RWPE2 (cell line): ENCODE measurements around the gene GRIN1.
"Not testable (repeated sequence)": the region's sequence is repeated elsewhere in the genome, so short reads cannot be mapped to it uniquely, and the experiment has no call there.

Experiments
- ATAC-seq: fragments of 200-7000 bp; cut with Tn5 transposase; 3 replicates; pipeline ENCODE4 v1.9.1; 2021; ENCODE audit warnings: low read depth
- DNase-seq: peaks from one replicate; pipeline ENCODE4 v3.0.0-alpha.2; 2020; ENCODE audit warnings: low spot score
- H3K27ac ChIP-seq: fragments of 450-650 bp; 2 replicates; pipeline ENCODE4 v1.5.1; 2017; ENCODE audit warnings: mild to moderate bottlenecking; ENCODE audit not compliant: poor library complexity, severe bottlenecking
- H3K27me3 ChIP-seq: fragments of 250-450 bp; sonication (Bioruptor Pico); 2 replicates; pipeline ENCODE4 v1.5.1; 2021; ENCODE audit warnings: mild to moderate bottlenecking, moderate library complexity; ENCODE audit not compliant: insufficient read depth, poor library complexity, severe bottlenecking
- H3K36me3 ChIP-seq: fragments of 250-450 bp; sonication (Bioruptor Pico); 2 replicates; pipeline ENCODE4 v1.5.1; 2020; ENCODE audit warnings: low read depth, mild to moderate bottlenecking, moderate library complexity
- H3K4me1 ChIP-seq: fragments of 250-450 bp; sonication (Bioruptor Pico); 2 replicates; pipeline ENCODE4 v1.5.1; 2021; ENCODE audit warnings: mild to moderate bottlenecking, moderate library complexity; ENCODE audit not compliant: insufficient read depth, poor library complexity, severe bottlenecking
- H3K4me3 ChIP-seq: fragments of 250-450 bp; sonication (Bioruptor Pico); 2 replicates; pipeline ENCODE4 v1.5.1; 2021; ENCODE audit warnings: mild to moderate bottlenecking, moderate library complexity; ENCODE audit not compliant: severe bottlenecking
- H3K9me3 ChIP-seq: fragments of 250-450 bp; sonication (Bioruptor Pico); 2 replicates; pipeline ENCODE4 v1.5.1; 2021; ENCODE audit warnings: mild to moderate bottlenecking, moderate library complexity; ENCODE audit not compliant: severe bottlenecking
- TF ChIP-seq, protein P1 (sequence below): fragments of 450-650 bp; IDR thresholded peaks from one replicate; pipeline ENCODE4 v1.5.1; 2017; ENCODE audit warnings: mild to moderate bottlenecking, moderate library complexity; ENCODE audit not compliant: poor library complexity, severe bottlenecking

The GRIN1 gene

DNA sequence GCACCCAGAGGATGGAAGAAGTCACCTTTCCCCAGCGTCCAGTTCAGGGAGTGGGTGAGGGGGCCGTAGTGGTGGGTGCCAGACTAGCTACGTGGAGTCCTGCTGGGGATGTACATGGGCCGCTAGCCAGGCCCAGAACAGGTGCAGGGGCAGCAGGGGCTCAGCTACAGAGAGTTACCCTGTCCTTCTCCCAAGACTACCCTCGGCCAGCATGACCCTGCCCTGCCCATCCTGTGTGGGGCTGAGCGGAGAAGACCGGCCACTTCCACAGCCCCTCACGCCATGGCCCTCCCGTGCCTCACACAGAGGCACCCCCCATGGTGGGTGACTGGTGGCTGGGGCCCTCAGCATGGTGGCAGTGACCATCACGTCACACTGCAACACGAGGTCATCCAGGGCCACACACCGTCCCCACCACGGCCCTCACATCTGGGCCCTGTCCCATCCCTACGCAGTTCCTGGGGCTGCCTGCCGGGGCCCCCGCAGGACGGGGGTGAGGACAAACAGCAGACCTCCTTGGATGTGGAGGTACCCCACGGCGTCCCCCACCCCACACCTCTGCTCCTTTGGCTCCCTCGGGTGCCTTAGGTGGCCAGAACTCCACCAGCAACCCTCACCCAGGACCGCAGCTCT is 23.4 kb upstream of the GRIN1 start:
- H3K27ac ChIP-seq: no peak overlapping the region
- TF ChIP-seq, protein P1, sequence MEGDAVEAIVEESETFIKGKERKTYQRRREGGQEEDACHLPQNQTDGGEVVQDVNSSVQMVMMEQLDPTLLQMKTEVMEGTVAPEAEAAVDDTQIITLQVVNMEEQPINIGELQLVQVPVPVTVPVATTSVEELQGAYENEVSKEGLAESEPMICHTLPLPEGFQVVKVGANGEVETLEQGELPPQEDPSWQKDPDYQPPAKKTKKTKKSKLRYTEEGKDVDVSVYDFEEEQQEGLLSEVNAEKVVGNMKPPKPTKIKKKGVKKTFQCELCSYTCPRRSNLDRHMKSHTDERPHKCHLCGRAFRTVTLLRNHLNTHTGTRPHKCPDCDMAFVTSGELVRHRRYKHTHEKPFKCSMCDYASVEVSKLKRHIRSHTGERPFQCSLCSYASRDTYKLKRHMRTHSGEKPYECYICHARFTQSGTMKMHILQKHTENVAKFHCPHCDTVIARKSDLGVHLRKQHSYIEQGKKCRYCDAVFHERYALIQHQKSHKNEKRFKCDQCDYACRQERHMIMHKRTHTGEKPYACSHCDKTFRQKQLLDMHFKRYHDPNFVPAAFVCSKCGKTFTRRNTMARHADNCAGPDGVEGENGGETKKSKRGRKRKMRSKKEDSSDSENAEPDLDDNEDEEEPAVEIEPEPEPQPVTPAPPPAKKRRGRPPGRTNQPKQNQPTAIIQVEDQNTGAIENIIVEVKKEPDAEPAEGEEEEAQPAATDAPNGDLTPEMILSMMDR: no peak
- H3K4me3 ChIP-seq: no peak overlapping the region
- no peak for ATAC-seq
- H3K36me3 ChIP-seq: no peaks in the 10 kb centered on the region
- no peaks in the 10 kb centered on the region for H3K27me3 ChIP-seq
- H3K9me3 ChIP-seq: no peaks in the 10 kb centered on the region
- no peaks in the 10 kb centered on the region for H3K4me1 ChIP-seq
- no peak for DNase-seq

DNA sequence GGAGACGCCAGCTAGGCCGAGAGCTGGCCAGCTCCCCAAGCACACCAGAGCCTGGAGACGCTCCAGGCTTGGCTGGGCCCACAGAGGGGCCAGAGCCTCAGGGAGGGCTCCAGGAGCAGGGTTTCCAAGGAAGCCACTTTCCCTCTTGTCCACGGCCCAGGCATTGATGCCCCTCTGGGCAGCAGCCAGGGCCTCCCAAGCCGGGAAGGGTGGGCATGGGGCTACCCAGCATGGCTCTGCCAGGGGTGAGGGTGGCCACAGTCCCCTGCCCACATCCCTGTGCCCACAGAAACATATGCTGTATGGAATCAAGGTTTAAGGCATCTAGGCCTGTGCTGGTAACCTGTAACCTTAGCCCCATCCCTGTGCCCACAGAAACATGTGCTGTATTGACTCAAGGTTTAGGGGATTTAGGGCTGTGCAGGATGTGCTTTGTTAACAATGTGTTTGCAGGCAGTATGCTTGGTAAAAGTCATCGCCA is 22.9 kb upstream of the GRIN1 start:
- no peak for ATAC-seq
- H3K27me3 ChIP-seq: no peaks in the 10 kb centered on the region
- DNase-seq: no peak

DNA sequence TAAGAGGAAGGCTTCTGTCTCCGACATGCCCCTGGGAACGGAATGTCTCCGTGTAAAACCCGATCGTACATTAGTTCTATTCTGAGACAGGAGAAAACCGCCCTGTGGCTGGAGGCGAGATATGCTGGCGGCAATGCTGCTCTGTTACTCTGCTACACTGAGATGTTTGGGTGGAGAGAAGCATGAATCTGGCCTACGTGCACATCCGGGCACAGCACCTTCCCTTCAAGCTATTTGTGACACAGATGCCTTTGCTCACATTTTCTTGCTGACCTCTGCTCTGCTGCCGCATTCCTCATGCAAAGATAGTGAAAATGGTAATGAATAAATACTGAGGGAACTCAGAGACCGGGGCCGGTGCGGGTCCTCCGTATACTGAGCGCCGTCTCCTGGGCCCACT is 22.2 kb upstream of the GRIN1 start:
- Histone ChIP-seq H3K4me3 (no peak overlapping the region), H3K27me3 (no peaks in the 10 kb centered on the region), H3K27ac (no peak overlapping the region), H3K9me3 (no peaks in the 10 kb centered on the region), H3K4me1 (no peaks in the 10 kb centered on the region), H3K36me3 (no peaks in the 10 kb centered on the region)
- DNase-seq: no peak
- TF ChIP-seq, protein P1: no peak
- no peak for ATAC-seq

More for the DNA sequence above, 22.9 kb upstream of the GRIN1 start:
- Histone ChIP-seq H3K36me3 (no peaks in the 10 kb centered on the region), H3K27ac (no peak overlapping the region), H3K4me3 (no peak overlapping the region), H3K9me3 (no peaks in the 10 kb centered on the region), H3K4me1 (no peaks in the 10 kb centered on the region)
- TF ChIP-seq, protein P1: no peak

DNA sequence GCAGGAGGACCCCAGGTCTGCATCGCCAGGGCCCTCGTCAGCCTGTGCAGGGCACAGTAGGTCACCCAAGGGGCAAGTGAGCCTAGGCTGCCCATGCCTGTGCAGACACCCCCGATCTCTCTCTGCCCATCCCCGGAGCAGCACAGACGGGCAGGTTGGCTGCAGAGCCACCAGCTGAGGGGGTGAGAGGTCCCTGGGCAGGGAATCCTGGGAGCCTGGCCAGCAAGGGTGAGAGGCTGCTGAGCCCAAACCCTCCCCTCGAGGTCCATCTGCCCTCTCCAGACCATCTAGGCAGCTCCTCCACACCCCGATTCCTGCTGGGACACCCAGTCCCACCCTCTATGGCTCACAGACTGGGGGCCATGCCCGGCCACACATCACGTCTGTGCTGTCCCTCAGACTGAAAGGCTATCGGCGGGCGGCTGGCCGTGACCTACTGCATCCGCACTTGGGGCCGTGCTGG is 21.7 kb upstream of the GRIN1 start:
- TF ChIP-seq, protein P1: no peak
- H3K36me3 ChIP-seq: no peaks in the 10 kb centered on the region; the same call in 1 of the 2 replicates
- H3K9me3 ChIP-seq: no peaks in the 10 kb centered on the region
- ATAC-seq (no peak), DNase-seq (no peak)
- no peak overlapping the region for H3K27ac ChIP-seq
- no peaks in the 10 kb centered on the region for H3K27me3 ChIP-seq
- H3K4me3 ChIP-seq: no peak overlapping the region
- no peaks in the 10 kb centered on the region for H3K4me1 ChIP-seq

DNA sequence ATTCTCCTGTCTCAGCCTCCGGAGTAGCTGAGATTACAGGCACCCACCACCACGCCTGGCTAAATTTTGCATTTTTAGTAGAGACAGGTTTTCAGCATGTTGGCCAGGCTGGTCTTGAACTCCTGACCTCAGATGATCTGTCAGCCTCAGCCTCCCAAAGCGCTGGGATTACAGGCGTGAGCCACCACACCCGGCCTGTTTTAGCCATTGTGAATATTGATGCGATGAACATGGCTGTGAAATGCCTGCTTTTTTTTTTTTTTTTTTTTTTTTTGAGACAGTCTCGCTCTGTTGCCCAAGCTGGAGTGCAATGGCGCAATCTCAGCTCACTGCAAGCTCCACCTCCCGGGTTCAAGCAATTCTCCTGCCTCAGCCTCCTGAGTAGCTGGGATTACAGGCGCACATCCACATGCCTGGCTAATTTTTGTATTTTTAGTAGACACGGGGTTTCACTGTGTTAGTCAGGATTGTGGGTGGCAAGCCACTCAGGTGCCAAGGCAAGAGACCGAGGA is 20.8 kb upstream of the GRIN1 start:
- ATAC-seq, H3K4me1 ChIP-seq, H3K27me3 ChIP-seq, H3K4me3 ChIP-seq, H3K9me3 ChIP-seq, H3K27ac ChIP-seq, DNase-seq, H3K36me3 ChIP-seq: not testable (repeated sequence)

DNA sequence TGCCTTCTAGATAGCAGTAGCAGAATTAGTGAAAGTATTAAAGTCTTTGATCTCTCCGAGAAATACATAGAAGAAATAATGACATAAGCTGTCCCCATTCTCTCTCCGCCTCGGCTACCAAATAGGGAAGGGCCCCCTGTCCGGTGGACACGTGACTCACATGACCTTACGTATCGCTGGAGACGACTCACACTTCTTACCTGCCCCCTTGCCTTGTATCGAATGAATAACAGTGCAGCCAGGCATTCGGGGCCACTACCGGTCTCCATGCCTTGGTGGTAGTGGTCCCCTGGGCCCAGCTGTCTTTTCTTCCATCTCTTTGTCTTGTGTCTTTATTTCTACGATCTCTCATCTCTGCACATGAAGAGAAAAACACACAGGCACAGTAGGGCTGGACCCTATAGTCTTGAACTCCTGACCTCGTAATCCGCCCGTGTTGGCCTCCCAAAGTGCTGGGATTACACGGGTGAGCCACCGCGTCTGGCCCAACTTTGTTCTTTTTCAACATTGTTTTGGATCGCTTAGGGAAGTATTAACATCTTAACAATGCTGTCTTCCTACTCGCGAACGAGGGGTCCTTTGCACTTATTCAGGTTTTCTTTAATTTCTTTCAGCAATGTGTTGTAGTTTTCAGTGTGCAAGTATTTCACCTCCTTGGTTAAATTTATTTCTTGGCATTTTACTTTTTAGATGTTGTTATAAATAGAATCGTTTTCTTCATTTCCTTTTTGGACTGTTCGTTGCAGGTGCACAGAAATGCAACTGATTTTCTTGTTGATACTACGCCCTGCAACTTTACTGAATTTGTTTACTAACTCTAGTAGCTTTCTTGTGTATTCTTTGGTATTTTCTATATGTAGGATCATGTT is 16.8 kb upstream of the GRIN1 start:
- DNase-seq, H3K4me3 ChIP-seq: not testable (repeated sequence)
- 0 out of 3 replicates have a peak, but pooled peaks have one; percentile 20 for ATAC-seq

DNA sequence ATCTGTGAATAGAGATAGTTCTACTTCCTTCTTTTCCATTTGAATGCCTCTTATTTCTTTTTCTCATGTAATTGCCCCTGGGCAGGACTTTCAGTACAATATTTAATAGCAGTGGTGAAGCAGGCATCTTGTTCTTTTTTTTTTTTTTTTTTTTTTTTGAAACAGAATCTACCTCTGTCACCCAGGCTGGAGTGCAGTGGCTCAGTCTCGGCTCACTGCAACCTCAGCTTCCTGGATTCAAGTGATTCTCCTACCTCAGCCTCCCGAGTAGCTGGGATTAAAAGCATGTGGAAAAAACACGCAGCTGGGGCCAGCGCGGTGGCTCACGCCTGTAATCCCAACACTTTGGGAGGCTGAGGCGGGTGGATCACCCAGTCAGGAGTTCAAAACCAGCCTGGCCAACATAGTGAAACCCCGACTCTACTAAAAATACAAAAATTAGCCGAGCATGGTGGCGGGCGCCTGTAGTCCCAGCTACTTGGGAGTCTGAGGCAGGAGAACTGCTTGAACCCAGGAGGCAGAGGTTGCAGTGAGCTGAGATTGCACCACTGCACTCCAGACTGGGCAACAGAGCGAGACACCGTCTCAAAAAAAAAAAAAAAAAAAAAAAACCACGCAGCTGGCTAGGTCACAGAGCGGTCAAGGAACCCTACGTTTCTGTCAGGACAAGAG is 16.0 kb upstream of the GRIN1 start:
- H3K9me3 ChIP-seq, DNase-seq, H3K36me3 ChIP-seq, ATAC-seq, H3K4me3 ChIP-seq, H3K27ac ChIP-seq, H3K27me3 ChIP-seq, H3K4me1 ChIP-seq: not testable (repeated sequence)

More for the DNA sequence above, 16.8 kb upstream of the GRIN1 start:
- not testable (repeated sequence) for H3K4me1 ChIP-seq, H3K36me3 ChIP-seq, H3K27me3 ChIP-seq, H3K27ac ChIP-seq, H3K9me3 ChIP-seq
